DMS53 (cell line): ENCODE data around the gene LUC7L3.
A peak's percentile ranks its signal among the peaks of the same experiment; 100 is the strongest.
"Not testable (repeated sequence)": the region's sequence is repeated elsewhere in the genome, so short reads cannot be mapped to it uniquely, and the experiment has no call there.

Experiments
- DNase-seq: peaks from one replicate; lab custom pipeline; 2025; lab: John Stamatoyannopoulos, UW

The LUC7L3 gene

DNA sequence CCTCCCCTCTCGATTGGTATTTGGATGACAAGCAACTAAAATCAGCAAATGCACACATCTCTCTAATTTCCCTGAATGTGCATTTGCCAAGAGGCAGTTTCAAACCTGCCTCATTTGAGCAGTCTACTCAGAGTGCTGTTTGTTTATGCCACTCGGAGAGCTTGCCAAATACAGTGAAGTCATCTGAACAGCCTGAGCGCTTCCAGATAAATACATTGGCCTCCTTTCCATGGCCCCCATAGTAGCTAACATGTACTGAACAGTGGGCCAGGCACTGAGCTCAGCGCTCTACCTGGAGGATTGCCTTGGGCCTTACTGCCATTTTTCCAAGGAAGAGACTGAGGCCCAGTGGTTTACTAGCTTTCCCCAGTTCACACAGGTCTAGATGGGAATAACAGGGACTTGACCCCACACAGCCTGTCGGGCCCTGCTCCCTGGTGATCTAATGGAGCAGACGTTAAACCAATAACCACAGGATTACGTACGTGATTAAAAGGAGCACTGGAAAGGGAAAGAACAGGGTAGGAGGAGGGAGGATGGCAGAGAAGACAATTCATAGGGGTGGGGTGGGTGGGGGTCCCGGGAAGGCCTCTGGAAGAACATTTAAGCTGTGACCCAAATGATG is 66.7 kb downstream of the LUC7L3 start:
- peak; percentile 52 for DNase-seq

DNA sequence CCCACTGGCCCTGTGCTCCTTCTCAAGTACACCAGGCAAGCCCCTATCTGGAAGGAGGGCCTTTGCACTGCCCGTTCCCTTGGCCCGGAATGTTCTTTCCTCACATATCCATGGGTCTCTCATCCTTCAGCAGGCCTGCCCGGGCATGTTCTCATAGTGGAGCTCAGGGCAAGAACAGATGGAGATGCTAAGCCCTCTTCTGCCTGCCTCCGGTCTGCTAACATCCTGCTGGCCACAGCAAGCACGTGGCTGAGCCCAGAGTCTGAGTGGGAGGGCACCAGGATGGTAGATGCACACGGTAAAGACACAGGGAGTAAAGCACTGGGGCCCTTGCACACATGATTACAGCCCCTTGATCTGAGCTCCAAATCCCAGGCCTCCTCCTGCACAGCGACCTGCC is 67.7 kb downstream of the LUC7L3 start:
- peak; percentile 35 for DNase-seq

DNA sequence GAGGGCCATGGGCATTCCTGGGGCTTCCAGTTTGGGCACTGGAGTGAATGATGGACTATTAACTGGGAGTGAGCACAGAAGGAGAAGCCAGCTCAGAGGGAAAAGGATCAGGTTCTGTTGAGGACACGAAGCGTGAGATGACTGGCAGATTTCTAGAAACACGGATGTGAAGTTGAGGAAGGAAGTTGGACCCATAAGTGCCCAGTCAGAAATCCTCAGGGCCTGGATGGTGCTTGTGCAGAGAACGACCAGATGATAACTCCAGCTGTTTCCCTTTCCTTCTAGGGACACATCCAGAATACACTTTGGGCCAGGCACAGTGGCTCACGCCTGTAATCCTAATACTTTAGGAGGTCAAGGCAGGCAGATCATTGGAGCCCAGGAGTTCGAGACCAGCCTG is 71.2 kb downstream of the LUC7L3 start:
- no peak for DNase-seq

DNA sequence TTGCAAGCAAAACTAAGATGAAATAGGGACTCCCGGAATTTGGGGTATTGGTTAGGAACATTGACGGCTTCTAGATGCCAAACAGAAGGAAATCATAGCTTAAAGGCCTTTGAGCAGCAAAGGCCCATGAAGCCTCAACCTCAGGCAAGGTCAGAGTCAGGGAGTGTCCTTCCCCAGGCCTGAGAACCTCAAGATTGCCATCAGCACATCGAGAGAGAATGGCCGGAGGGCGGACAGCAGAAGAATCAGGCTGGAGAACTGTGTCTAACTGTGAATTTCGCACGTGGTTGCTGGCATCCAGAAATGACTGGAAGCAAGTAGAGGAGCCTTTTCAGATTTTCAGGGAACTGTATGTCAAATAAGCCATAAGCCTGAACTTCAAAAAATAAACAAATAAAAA is 72.7 kb downstream of the LUC7L3 start:
- no peak for DNase-seq

DNA sequence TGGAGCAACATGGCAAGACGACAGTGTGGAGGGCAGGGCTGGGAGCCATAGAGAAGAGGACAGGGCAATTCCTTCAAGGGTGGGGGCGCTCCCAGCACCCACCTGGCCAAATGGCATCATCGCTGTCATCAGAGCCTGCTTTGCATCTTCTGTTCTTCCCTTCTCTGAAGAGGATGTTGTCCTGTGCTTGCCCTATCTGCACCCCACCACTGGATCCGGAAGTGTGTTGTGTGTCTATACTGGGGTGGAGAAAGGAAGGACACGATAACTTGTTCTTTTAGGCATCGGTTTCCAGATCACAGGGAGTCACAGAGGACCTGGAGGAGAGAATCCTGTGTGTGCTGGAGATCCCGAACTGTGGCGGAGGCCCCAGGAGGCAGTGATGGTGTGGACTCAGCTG is 73.6 kb downstream of the LUC7L3 start:
- no peak for DNase-seq

DNA sequence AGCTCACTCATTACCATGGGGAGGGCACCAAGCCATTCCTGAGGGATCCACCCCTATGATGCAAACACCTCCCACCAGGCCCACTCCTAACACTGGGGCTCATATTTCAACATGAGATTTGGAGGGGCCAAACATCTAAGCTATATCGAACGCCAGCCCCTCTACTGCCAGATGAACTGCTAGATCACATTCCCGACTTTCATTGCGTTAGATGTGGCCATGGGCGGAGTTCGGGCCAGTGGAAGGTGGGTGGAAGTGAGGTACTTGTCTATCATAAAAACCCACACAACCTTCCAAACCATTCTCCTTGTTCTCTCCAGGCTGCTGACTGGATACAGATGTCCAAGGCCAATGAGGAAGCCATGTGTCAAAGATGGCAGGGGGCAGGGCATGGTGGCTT is 75.0 kb downstream of the LUC7L3 start:
- DNase-seq, result no peak

DNA sequence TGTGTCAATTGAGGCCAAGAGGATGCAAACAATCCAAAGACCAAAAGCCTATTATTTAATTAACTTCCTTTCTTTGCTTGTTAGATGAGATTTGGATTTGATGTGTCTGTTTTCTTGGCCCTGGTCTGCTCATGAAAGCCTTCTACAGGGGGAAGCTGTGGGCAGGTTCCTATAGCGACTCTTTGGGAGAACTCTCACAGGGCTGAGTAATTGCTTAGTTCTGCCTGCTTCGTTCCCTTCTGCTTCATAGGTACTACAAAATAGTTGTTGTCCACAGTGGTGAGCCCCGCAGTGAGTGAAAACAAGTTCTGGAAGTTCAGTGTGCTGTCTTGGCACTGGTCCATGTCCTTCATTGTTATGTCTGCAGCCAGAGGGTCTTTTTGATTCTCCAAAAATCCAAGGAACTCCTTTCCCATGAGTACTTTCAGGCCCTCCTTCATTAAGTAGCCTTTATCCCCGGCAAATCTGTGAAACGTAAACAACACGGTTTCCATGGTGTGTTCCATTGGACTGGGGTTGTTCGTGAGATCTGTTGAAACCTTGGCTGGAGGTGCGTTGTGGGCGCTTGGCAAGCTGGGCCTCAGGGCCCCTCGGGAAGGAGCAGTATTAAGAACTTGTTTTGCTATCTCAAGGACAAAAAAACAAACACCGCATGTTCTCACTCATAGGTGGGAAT is 77.9 kb downstream of the LUC7L3 start:
- DNase-seq, result no peak

DNA sequence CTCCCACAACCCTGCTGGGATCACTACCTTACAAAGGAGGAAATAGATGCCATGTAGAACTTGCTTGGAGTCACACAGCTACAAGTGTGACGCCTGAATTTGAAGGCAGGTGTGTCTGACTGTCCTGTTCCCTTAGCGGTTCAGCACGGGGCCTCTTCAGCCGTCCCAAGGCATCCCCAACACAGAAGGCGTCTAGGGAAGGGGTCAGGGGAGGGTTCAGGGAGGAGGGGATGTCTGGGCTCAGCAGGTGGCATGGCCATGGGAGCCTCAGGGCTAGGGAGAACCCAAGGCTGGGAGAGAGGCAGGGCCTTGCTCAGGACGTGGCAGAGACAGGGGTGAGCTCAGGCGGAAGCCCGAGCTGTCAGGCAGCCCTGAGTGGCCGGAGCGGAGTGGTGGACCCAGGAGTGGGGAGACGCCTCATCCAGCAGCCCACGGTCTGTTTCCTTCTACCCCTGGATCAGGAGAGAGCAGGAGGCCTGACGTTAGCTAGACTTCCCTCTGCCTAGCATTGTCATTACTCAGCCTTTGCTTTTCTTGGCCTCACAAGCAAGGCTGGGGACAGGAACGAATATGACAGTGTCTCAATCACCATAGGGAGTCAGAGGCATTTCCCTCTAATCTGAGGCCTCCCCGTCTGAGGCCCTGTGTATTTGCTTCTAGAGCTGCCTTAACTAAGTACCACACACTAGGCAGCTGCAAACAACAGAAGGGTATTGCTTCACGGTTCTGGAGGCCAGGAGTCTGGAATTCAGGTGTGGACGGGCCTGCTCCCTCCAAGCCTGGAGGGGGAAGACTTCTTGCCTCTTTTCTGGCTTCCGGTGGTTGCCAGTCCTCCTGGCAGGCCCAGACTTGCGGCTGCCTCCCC is 79.3 kb downstream of the LUC7L3 start:
- DNase-seq, result no peak

DNA sequence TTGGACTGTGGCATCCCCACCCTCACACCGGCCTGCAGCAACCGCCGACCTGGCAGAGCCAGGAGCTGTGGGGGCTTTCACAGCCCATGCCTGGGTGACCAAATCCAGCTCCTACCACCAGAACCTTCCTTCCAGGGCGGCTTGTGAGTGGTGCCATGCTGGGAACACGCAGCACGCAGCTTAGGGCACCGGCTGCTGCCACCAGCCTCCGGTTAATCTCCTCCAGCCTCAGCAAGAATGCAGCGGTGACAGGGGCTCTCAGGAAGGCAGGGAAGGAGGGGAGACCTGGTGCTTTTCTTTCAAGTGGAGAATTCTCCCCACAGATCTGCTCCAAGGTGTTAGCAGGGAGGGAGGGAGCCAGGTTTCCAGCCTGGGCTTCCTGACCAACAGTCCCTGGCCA is 80.2 kb downstream of the LUC7L3 start:
- DNase-seq, result no peak

DNA sequence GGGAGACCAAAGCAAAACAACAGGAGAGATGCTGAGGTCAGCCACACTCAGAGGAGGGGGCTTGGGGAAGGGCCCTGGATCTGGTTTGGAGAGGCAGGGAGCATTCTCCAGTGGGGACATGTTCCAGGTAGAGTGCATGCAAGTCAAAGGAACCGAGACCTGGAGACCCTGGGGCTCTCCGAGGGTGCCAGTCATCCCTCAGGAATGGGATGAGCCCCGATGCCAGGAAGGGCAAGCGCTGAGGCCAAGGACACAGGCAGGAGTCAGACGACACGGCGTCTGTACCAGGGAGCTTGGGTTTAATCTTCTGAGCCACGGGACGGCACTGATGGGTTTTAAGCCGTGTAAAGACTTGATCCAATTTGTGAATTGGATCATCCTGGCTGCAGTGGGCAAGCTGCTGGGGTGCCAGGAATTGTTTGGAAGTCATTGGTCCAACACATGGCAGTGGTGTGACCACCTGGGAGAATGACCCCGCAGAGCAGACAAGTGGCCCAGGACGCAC is 80.8 kb downstream of the LUC7L3 start:
- DNase-seq, result no peak

DNA sequence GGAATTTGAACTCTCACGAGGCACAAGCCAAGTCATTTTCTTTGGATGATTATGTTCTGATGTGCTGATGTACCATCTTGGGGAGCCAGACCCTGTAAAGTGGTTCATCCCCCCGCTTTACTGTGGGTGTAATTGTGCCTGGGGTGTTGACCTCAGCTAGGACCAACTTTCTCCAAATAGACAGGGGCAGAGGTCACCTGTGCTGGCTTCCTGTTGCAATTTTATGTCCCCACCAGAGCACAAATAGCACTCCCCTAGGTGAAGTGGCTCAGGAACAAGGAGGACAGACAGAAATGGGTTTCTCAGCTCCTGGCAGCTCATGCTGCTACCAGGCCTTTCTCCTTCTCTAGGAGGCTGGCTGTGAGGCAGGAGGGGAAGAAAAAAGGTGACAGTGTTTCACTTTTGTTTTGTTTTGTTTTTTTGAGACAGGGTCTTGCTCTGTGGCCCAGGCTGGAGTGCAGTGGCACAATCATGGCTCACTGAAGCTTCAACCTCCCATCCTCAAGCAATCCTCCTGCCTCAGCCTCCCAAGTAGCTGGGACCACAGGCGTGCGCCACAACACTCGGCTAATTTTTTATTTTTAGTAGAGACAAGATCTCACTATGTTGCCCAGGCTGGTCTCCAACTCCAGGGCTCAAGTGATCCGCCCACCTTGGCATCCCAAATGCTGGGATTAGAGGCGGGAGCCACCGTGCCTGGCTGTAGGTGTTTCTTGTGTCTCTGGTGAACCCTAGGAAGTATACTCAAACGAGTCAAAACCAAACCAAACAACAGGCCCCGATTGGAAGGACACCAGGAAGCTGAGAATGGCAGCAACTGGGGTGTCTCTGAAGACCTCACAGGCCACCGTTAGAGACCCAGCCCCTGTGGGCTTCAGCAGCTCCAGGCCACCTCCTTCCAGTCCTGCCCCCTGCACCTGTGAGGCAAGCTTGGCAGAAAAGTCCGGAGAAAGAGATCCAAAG is 83.5 kb downstream of the LUC7L3 start:
- no peak for DNase-seq

DNA sequence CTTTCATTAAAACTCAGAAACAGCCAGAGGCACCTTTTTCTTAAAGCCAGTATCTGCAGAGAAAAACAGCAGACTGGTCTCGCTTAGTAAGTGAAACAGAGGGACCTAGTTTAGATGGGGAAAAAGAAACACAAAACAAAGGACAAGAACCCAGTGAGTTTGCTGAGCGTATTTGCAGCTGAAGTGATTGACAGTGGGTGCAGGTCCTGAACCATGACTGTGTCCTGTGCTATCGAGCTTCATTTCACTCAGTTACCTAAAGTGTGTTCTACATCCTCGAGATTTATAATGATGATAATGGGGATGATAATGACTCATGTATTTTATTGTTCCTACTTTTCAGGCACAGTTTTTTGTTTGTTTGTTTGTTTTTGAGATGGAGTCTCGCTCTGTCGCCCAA is 84.3 kb downstream of the LUC7L3 start:
- DNase-seq, result no peak

DNA sequence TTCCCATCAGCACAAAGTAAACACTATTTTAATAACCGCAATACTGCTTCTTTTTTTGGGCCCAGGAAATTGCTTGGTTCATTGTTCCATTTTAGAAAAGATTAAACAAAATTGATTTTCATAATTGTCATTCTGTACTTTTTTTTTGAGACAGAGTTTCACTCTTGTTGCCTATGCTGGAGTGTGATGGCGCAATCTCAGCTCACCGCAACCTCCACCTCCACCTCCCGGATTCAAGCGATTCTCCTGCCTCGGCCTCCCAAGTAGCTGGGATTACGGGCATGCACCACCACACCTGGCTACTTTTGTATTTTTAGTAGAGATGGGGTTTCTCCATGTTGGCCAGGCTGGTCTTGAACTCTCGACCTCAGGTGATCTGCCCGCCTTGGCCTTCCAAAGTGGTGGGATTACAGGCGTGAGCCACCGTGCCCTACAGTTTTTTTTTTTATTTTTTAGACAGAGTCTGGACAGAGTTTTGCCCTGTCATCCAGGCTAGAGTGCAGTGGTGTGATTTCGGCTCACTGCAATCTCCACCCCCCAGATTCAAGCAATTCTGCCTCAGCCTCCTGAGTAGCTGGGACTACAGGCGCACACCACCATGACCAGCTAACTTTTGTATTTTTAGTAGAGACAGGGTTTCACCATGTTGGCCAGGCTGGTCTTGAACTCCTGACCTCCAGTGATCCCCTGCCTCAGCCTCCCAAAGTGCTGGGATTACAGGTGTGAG is 85.5 kb downstream of the LUC7L3 start:
- not testable (repeated sequence) for DNase-seq

DNA sequence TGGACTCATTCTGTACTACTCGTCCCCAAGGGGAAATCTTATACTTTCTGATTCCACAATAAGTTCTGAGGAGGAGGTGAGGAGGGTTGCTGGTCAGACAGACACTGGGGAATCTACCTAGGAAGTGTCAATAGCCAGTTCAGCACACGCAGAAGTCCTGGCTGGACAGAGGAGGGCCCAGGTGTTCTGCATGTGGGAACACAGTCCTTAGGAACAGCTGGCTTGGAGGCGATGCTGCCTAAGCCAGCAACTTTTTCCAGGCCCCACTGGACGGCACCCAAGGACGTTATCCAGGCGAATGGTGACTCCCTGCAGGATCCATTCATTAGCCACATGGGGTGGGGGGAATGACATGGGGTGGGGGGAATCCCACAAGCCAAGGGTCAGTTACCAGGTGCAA is 86.1 kb downstream of the LUC7L3 start:
- DNase-seq, result no peak
